ENCODE data around the gene ALOX5AP. TPM values are rescaled to one million over a fixed set of nuclear protein-coding genes. Genes with fewer than 3 reads are reported as not detected.
"Not testable (repeated sequence)": the region's sequence is repeated elsewhere in the genome, so short reads cannot be mapped to it uniquely, and the experiment has no call there.

Gene ALOX5AP
- total and polyA plus RNA-seq, 2 donors (not counting 1 experiment from before 2014, with no cell fraction given), result 0.17 to 0.25 TPM

- Histone ChIP-seq H3K36me3 (ENCODE audit: control insufficient read depth, insufficient read depth, low read length) (no peaks in the 10 kb centered on the region), H3K9me3 (ENCODE audit: control insufficient read depth, insufficient read depth, low read depth, low read length) (no peaks in the 10 kb centered on the region), H3K79me2 (ENCODE audit: control insufficient read depth, insufficient read depth, low read length) (no peaks in the 10 kb centered on the region), H3K27me3 (ENCODE audit: control insufficient read depth, insufficient read depth, low read length) (peaks cover 4% of the 10 kb centered on the region), H4K20me1 (ENCODE audit: control insufficient read depth, extremely low read depth, insufficient read depth, low read length) (no peaks in the 10 kb centered on the region), H2AFZ (ENCODE audit: low read length) (no peak overlapping the region), H3K27ac (ENCODE audit: insufficient read depth, low read length) (no peak overlapping the region), H3K4me1 (ENCODE audit: control insufficient read depth, extremely low read depth, insufficient read depth, low read length) (peaks cover 21% of the 10 kb centered on the region), H3K4me3 (replicated peaks in 1 of 4; ENCODE audit: control extremely low read depth in 1 of 4, insufficient read depth in 1 of 4, low read depth in 3 of 4, low read length in 4 of 4) (no peak overlapping the region), H3K9ac (ENCODE audit: insufficient read depth, low read length) (no peak overlapping the region), H3K4me2 (ENCODE audit: extremely low read depth, insufficient read depth, low read length) (no peak overlapping the region)
- no peak for DNase-seq (ENCODE audit: low read depth in 2 of 2)
- TF ChIP-seq CTCF (conservative IDR thresholded peaks at IDR 0.05 in 1 of 2, IDR thresholded peaks at IDR 0.05 in 1 of 2; ENCODE audit: low read depth in 1 of 2, low read length in 2 of 2), result no peak
- TF ChIP-seq EZH2 (IDR thresholded peaks at IDR 0.05; ENCODE audit: low read length, missing control alignments), result no peak
These were observed 9.3 kb downstream of the ALOX5AP start for GRCh38 chr13:30744681-30745077.

- H3K4me1 ChIP-seq (ENCODE audit: control insufficient read depth, extremely low read depth, insufficient read depth, low read length), result peaks cover 11% of the 10 kb centered on the region
- no peak overlapping the region for H3K27ac ChIP-seq (ENCODE audit: insufficient read depth, low read length)
- DNase-seq (ENCODE audit: low read depth in 2 of 2), result peak; percentile 45 to 63
- no peak overlapping the region for H2AFZ ChIP-seq (ENCODE audit: low read length)
- H3K36me3 ChIP-seq (ENCODE audit: control insufficient read depth, insufficient read depth, low read length), result no peaks in the 10 kb centered on the region
- peaks cover 4% of the 10 kb centered on the region for H3K27me3 ChIP-seq (ENCODE audit: control insufficient read depth, insufficient read depth, low read length)
- no peaks in the 10 kb centered on the region for H3K9me3 ChIP-seq (ENCODE audit: control insufficient read depth, insufficient read depth, low read depth, low read length)
- H3K4me3 ChIP-seq (replicated peaks in 1 of 4; ENCODE audit: control extremely low read depth in 1 of 4, insufficient read depth in 1 of 4, low read depth in 3 of 4, low read length in 4 of 4), result no peak overlapping the region
- TF ChIP-seq EZH2 (IDR thresholded peaks at IDR 0.05; ENCODE audit: low read length, missing control alignments), result no peak
- TF ChIP-seq CTCF (conservative IDR thresholded peaks at IDR 0.05 in 1 of 2, IDR thresholded peaks at IDR 0.05 in 1 of 2; ENCODE audit: low read depth in 1 of 2, low read length in 2 of 2), result no peak
- H3K9ac ChIP-seq (ENCODE audit: insufficient read depth, low read length), result no peak overlapping the region
- H3K79me2 ChIP-seq (ENCODE audit: control insufficient read depth, insufficient read depth, low read length), result no peaks in the 10 kb centered on the region
- H4K20me1 ChIP-seq (ENCODE audit: control insufficient read depth, extremely low read depth, insufficient read depth, low read length), result no peaks in the 10 kb centered on the region
- H3K4me2 ChIP-seq (ENCODE audit: extremely low read depth, insufficient read depth, low read length), result no peak overlapping the region
These were observed 10.8 kb downstream of the ALOX5AP start for GRCh38 chr13:30745906-30746686.

GRCh38 chr13:30746791-30747190, 11.4 kb downstream of the ALOX5AP start:
- TF ChIP-seq EZH2 (IDR thresholded peaks at IDR 0.05; ENCODE audit: low read length, missing control alignments) (no peak), CTCF (conservative IDR thresholded peaks at IDR 0.05 in 1 of 2, IDR thresholded peaks at IDR 0.05 in 1 of 2; ENCODE audit: low read depth in 1 of 2, low read length in 2 of 2) (no peak)
- Histone ChIP-seq H3K9ac (ENCODE audit: insufficient read depth, low read length) (no peak overlapping the region), H4K20me1 (ENCODE audit: control insufficient read depth, extremely low read depth, insufficient read depth, low read length) (no peaks in the 10 kb centered on the region), H3K9me3 (ENCODE audit: control insufficient read depth, insufficient read depth, low read depth, low read length) (no peaks in the 10 kb centered on the region), H3K4me2 (ENCODE audit: extremely low read depth, insufficient read depth, low read length) (no peak overlapping the region), H3K79me2 (ENCODE audit: control insufficient read depth, insufficient read depth, low read length) (no peaks in the 10 kb centered on the region), H3K4me3 (replicated peaks in 1 of 4; ENCODE audit: control extremely low read depth in 1 of 4, insufficient read depth in 1 of 4, low read depth in 3 of 4, low read length in 4 of 4) (no peak overlapping the region), H3K36me3 (ENCODE audit: control insufficient read depth, insufficient read depth, low read length) (no peaks in the 10 kb centered on the region), H3K27ac (ENCODE audit: insufficient read depth, low read length) (no peak overlapping the region), H3K4me1 (ENCODE audit: control insufficient read depth, extremely low read depth, insufficient read depth, low read length) (peaks cover 11% of the 10 kb centered on the region), H2AFZ (ENCODE audit: low read length) (no peak overlapping the region), H3K27me3 (ENCODE audit: control insufficient read depth, insufficient read depth, low read length) (peaks cover 4% of the 10 kb centered on the region)
- no peak for DNase-seq (ENCODE audit: low read depth in 2 of 2)

- not testable (repeated sequence) for H3K79me2 ChIP-seq (ENCODE audit: control insufficient read depth, insufficient read depth, low read length); H3K4me1 ChIP-seq (ENCODE audit: control insufficient read depth, extremely low read depth, insufficient read depth, low read length); H3K36me3 ChIP-seq (ENCODE audit: control insufficient read depth, insufficient read depth, low read length); H3K27ac ChIP-seq (ENCODE audit: insufficient read depth, low read length); H4K20me1 ChIP-seq (ENCODE audit: control insufficient read depth, extremely low read depth, insufficient read depth, low read length); H3K4me3 ChIP-seq (replicated peaks in 1 of 4; ENCODE audit: control extremely low read depth in 1 of 4, insufficient read depth in 1 of 4, low read depth in 3 of 4, low read length in 4 of 4); H3K27me3 ChIP-seq (ENCODE audit: control insufficient read depth, insufficient read depth, low read length); H2AFZ ChIP-seq (ENCODE audit: low read length); DNase-seq (ENCODE audit: low read depth in 2 of 2); H3K9ac ChIP-seq (ENCODE audit: insufficient read depth, low read length); H3K4me2 ChIP-seq (ENCODE audit: extremely low read depth, insufficient read depth, low read length); H3K9me3 ChIP-seq (ENCODE audit: control insufficient read depth, insufficient read depth, low read depth, low read length)
These were observed 12.5 kb downstream of the ALOX5AP start for GRCh38 chr13:30747845-30748244.

Measured in fibroblast of lung (primary cell).